CD4-positive, CD25-positive, alpha-beta regulatory T cell (primary cell): Measurements from ENCODE around the gene C3orf33. TPM values are rescaled to one million over a fixed set of nuclear protein-coding genes. Genes with fewer than 3 reads are reported as not detected.

Experiments used
- ATAC-seq, 2 donors: fragments of 150-1000 bp; cut with Tn5 transposase; one replicate each; pipeline ENCODE4 v1.10.0; 2021; ENCODE audit warnings: low read depth in 2 of 2, moderate number of reproducible peaks in 2 of 2, moderate library complexity in 1 of 2
- DNase-seq, 3 donors: peaks; one replicate each; pipeline versions ENCODE4 v3.0.0 to v3.0.0-alpha.2; 2012 to 2022; ENCODE audit warnings: mixed read lengths in 1 of 3
- H3K27ac ChIP-seq: one replicate; pipeline ENCODE4 v1.7.0; 2013; ENCODE audit warnings: mild to moderate bottlenecking, low read length; ENCODE audit not compliant: insufficient read depth, poor library complexity, severe bottlenecking
- H3K27me3 ChIP-seq: one replicate; pipeline ENCODE4 v1.7.0; 2013; ENCODE audit warnings: low read length; ENCODE audit not compliant: control insufficient read depth, insufficient read depth
- H3K36me3 ChIP-seq: one replicate; pipeline ENCODE4 v1.7.0; 2013; ENCODE audit warnings: mild to moderate bottlenecking, low read length, moderate library complexity; ENCODE audit not compliant: control insufficient read depth, insufficient read depth
- H3K4me1 ChIP-seq: 2 replicates; pipeline ENCODE4 v1.7.0; 2013; ENCODE audit warnings: mild to moderate bottlenecking, low read length; ENCODE audit not compliant: insufficient read depth, control insufficient read depth, poor library complexity, severe bottlenecking
- H3K4me3 ChIP-seq: one replicate; pipeline ENCODE4 v1.7.0; 2013; ENCODE audit warnings: low read depth, mild to moderate bottlenecking, low read length, moderate library complexity
- H3K9me3 ChIP-seq, 2 experiments: 1 replicate in 1 of 2; 2 replicates in 1 of 2; pipeline ENCODE4 v1.7.0; 2013; ENCODE audit warnings: low read length in 2 of 2, mild to moderate bottlenecking in 1 of 2, moderate library complexity in 1 of 2; ENCODE audit not compliant: control insufficient read depth in 2 of 2
- H3K27ac Mint-ChIP-seq, 3 donors: one replicate each; pipeline ENCODE4 v1.8.0; 2020 to 2022; ENCODE audit warnings: mild to moderate bottlenecking in 3 of 3, mixed read lengths in 3 of 3, moderate library complexity in 2 of 3
- H3K27me3 Mint-ChIP-seq: one replicate; pipeline ENCODE4 v1.8.0; 2022; ENCODE audit warnings: mild to moderate bottlenecking, mixed read lengths
- H3K36me3 Mint-ChIP-seq: one replicate; pipeline ENCODE4 v1.8.0; 2020; ENCODE audit warnings: mixed read lengths
- H3K4me1 Mint-ChIP-seq, 4 donors: one replicate each; pipeline ENCODE4 v1.8.0; 2020 to 2022; ENCODE audit warnings: mixed read lengths in 4 of 4, mild to moderate bottlenecking in 1 of 4
- H3K4me3 Mint-ChIP-seq, 4 donors: one replicate each; pipeline ENCODE4 v1.8.0; 2020 to 2022; ENCODE audit warnings: mild to moderate bottlenecking in 4 of 4, mixed read lengths in 4 of 4, moderate library complexity in 3 of 4
- H3K9me3 Mint-ChIP-seq, 7 donors: one replicate each; pipeline ENCODE4 v1.8.0; 2020 to 2022; ENCODE audit warnings: mixed read lengths in 7 of 7, mild to moderate bottlenecking in 3 of 7, moderate library complexity in 2 of 7
- polyA plus RNA-seq, 4 donors: library from polyadenylated mRNA; unstranded; fragments of 300-500 nt; fragmentation: Illumina TruSeq; gene quantifications; one replicate each; pipeline ENCODE4 v1.2.3, GENCODE V29; 2021
- total RNA-seq: library from RNA; stranded (reverse); gene quantifications from one replicate; pipeline ENCODE4 v1.2.3, GENCODE V29; 2022

Gene C3orf33
- total and polyA plus RNA-seq, 5 donors from 2014 or later = 0.74 to 5.0 (median 3.0) TPM

GRCh38 chr3:155738580-155739076, 67.5 kb downstream of the C3orf33 start:
- Mint-ChIP-seq H3K27ac (no peak overlapping the region), H3K27me3 (peaks cover 52% of the 10 kb centered on the region), H3K4me1 (peaks cover under 1 to 5% (median 2%) of the 10 kb centered on the region in 4 donors), H3K9me3 (peaks cover 0 to 2% (median 0%) of the 10 kb centered on the region in 7 donors), H3K36me3 (no peaks in the 10 kb centered on the region), H3K4me3 (no peak overlapping the region)
- Histone ChIP-seq H3K27me3 (peaks cover 19% of the 10 kb centered on the region), H3K9me3 (no peaks in the 10 kb centered on the region), H3K4me3 (no peak overlapping the region), H3K27ac (no peak overlapping the region), H3K36me3 (no peaks in the 10 kb centered on the region), H3K4me1 (peaks cover 6% of the 10 kb centered on the region)
- DNase-seq (no peak), ATAC-seq (no peak)

GRCh38 chr3:155737844-155738460, 68.1 kb downstream of the C3orf33 start:
- Histone ChIP-seq H3K27me3 (peaks cover 14% of the 10 kb centered on the region), H3K36me3 (no peaks in the 10 kb centered on the region), H3K4me1 (no peaks in the 10 kb centered on the region), H3K27ac (no peak overlapping the region), H3K9me3 (no peaks in the 10 kb centered on the region), H3K4me3 (no peak overlapping the region)
- peaks cover 0 to 2% (median under 1%) of the 10 kb centered on the region in 4 donors for H3K4me1 Mint-ChIP-seq
- no peak overlapping the region for H3K4me3 Mint-ChIP-seq
- H3K9me3 Mint-ChIP-seq = peaks cover 0 to 2% (median 0%) of the 10 kb centered on the region in 7 donors
- no peak overlapping the region for H3K27ac Mint-ChIP-seq
- no peaks in the 10 kb centered on the region for H3K36me3 Mint-ChIP-seq
- DNase-seq (no peak), ATAC-seq (no peak)
- H3K27me3 Mint-ChIP-seq = peaks cover 50% of the 10 kb centered on the region

DNA sequence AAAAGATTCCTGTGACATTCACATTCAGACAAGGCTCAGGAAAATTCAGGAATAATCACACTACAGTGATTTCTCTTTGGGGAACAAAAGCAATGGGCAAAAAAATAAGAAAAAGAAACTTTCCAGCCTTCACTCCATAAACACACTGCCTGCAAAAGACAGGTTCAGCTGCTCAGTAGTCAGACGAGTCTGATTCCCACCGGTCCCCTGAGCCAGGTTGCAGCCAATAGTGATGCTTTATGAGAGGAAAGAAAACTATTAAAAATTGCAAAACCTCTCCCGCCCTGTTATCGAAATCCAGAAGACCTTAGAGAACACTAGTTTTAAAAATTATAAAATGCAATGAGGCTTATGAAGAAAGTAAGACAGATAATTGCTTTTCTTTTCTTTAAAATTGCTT, 69.7 kb downstream of the C3orf33 start:
- H3K27ac ChIP-seq = no peak overlapping the region
- H3K9me3 Mint-ChIP-seq = peaks cover 0 to 2% (median 0%) of the 10 kb centered on the region in 7 donors
- peaks cover 4% of the 10 kb centered on the region for H3K27me3 ChIP-seq
- no peaks in the 10 kb centered on the region for H3K9me3 ChIP-seq
- no peak overlapping the region for H3K27ac Mint-ChIP-seq
- no peaks in the 10 kb centered on the region for H3K4me1 ChIP-seq
- H3K36me3 Mint-ChIP-seq = no peaks in the 10 kb centered on the region
- H3K27me3 Mint-ChIP-seq = peaks cover 41% of the 10 kb centered on the region
- peaks cover 0 to 2% (median 0%) of the 10 kb centered on the region in 4 donors for H3K4me1 Mint-ChIP-seq
- no peaks in the 10 kb centered on the region for H3K36me3 ChIP-seq
- H3K4me3 Mint-ChIP-seq = no peak overlapping the region
- no peak overlapping the region for H3K4me3 ChIP-seq
- no peak for DNase-seq
- ATAC-seq = no peak

- no peak overlapping the region for H3K27ac ChIP-seq
- Mint-ChIP-seq H3K4me3 (no peak overlapping the region), H3K4me1 (no peaks in the 10 kb centered on the region), H3K36me3 (no peaks in the 10 kb centered on the region), H3K9me3 (peaks cover 0 to 5% (median 0%) of the 10 kb centered on the region in 7 donors), H3K27ac (no peak overlapping the region), H3K27me3 (peaks cover 30% of the 10 kb centered on the region)
- no peaks in the 10 kb centered on the region for H3K36me3 ChIP-seq
- DNase-seq (no peak), ATAC-seq (no peak)
- no peak overlapping the region for H3K4me3 ChIP-seq
- H3K4me1 ChIP-seq = no peaks in the 10 kb centered on the region
- no peaks in the 10 kb centered on the region for H3K9me3 ChIP-seq
- peaks cover 6% of the 10 kb centered on the region for H3K27me3 ChIP-seq
These were observed 75.2 kb downstream of the C3orf33 start for GRCh38 chr3:155730843-155731242.

DNA sequence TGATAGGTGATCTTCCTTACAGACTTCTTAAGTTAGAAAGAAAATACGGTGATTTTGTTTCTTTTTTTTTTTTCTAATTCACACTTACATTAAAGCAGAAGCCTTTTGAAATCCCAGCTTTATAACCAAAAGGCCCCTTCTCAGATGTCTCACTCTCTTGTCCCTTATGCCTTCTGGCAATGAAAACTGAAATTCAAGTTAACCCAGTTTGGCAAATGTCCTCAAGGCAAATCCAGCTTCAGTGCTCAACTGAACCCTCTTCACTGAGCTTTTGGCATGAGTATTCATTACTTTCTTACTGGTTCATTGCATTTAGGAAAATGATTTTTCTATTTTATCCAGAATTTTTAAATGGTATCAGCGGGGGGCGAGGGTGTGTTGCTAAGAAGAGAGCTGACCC, 78.2 kb downstream of the C3orf33 start:
- Histone ChIP-seq H3K36me3 (no peaks in the 10 kb centered on the region), H3K4me1 (no peaks in the 10 kb centered on the region), H3K27ac (no peak overlapping the region), H3K9me3 (no peaks in the 10 kb centered on the region), H3K4me3 (no peak overlapping the region), H3K27me3 (peaks cover 6% of the 10 kb centered on the region)
- DNase-seq (no peak), ATAC-seq (no peak)
- H3K9me3 Mint-ChIP-seq = peaks cover 0 to 3% (median 0%) of the 10 kb centered on the region in 7 donors
- no peaks in the 10 kb centered on the region for H3K36me3 Mint-ChIP-seq
- H3K4me1 Mint-ChIP-seq = no peaks in the 10 kb centered on the region
- H3K4me3 Mint-ChIP-seq = no peak overlapping the region
- no peak overlapping the region for H3K27ac Mint-ChIP-seq
- peaks cover 22% of the 10 kb centered on the region for H3K27me3 Mint-ChIP-seq

GRCh38 chr3:155714295-155714718, 91.8 kb downstream of the C3orf33 start:
- H3K4me1 ChIP-seq = no peaks in the 10 kb centered on the region
- peaks cover 0 to 17% (median 2%) of the 10 kb centered on the region in 7 donors for H3K9me3 Mint-ChIP-seq
- no peaks in the 10 kb centered on the region for H3K27me3 Mint-ChIP-seq
- no peak overlapping the region for H3K4me3 ChIP-seq
- H3K27ac Mint-ChIP-seq = no peak overlapping the region
- no peaks in the 10 kb centered on the region for H3K4me1 Mint-ChIP-seq
- no peaks in the 10 kb centered on the region for H3K36me3 ChIP-seq
- H3K27ac ChIP-seq = no peak overlapping the region
- no peak for ATAC-seq
- peaks cover 0 to 5% of the 10 kb centered on the region in 2 experiments for H3K9me3 ChIP-seq
- DNase-seq = no peak
- H3K27me3 ChIP-seq = no peaks in the 10 kb centered on the region
- H3K36me3 Mint-ChIP-seq = no peaks in the 10 kb centered on the region
- no peak overlapping the region for H3K4me3 Mint-ChIP-seq

Other genes with a start within 250 kb of the C3orf33 start
- 0.12 TPM for gene PLCH1, start 61.2 kb downstream of the C3orf33 start, total RNA-seq
- under 1 TPM in 1 of 4 donors, not detected in 3; 0.05 TPM for gene PLCH1, start 61.2 kb downstream of the C3orf33 start, polyA plus RNA-seq
- 18.3 TPM for gene SLC33A1, start 48.1 kb upstream of the C3orf33 start, total RNA-seq
- 10 to 100 TPM; 16.6 to 20.0 (median 17.8) TPM for gene SLC33A1, start 48.1 kb upstream of the C3orf33 start, polyA plus RNA-seq
- 40.9 TPM for gene GMPS, start 64.4 kb upstream of the C3orf33 start, total RNA-seq
- 10 to 100 TPM; 61.3 to 82.7 (median 66.2) TPM for gene GMPS, start 64.4 kb upstream of the C3orf33 start, polyA plus RNA-seq